ENCODE data around the gene FAM43B. TPM values are rescaled to one million over a fixed set of nuclear protein-coding genes. Genes with fewer than 3 reads are reported as not detected.

The FAM43B gene
- total RNA-seq, 1 donor from 2014 or later, result 0.81 TPM

- no peak overlapping the region for H3K4me3 ChIP-seq (ENCODE audit: low read depth, low read length)
- DNase-seq (ENCODE audit: low read depth), result no peak
- no peak for TF ChIP-seq CTCF (conservative IDR thresholded peaks at IDR 0.05; ENCODE audit: low read depth, low read length)
Measured at GRCh38 chr1:20578721-20579395, 26.5 kb downstream of the FAM43B start.

GRCh38 chr1:20584890-20585289, 32.5 kb downstream of the FAM43B start:
- DNase-seq (ENCODE audit: low read depth), result no peak
- no peak overlapping the region for H3K4me3 ChIP-seq (ENCODE audit: low read depth, low read length)
- TF ChIP-seq CTCF (conservative IDR thresholded peaks at IDR 0.05; ENCODE audit: low read depth, low read length), result no peak

GRCh38 chr1:20586953-20587660, 34.7 kb downstream of the FAM43B start:
- no peak for DNase-seq (ENCODE audit: low read depth)
- H3K4me3 ChIP-seq (ENCODE audit: low read depth, low read length), result no peak overlapping the region

GRCh38 chr1:20587661-20588053, 35.3 kb downstream of the FAM43B start:
- TF ChIP-seq CTCF (conservative IDR thresholded peaks at IDR 0.05; ENCODE audit: low read depth, low read length), result no peak
- no peak for DNase-seq (ENCODE audit: low read depth)
- H3K4me3 ChIP-seq (ENCODE audit: low read depth, low read length), result no peak overlapping the region

More at GRCh38 chr1:20586953-20587660, 34.7 kb downstream of the FAM43B start:
- no peak for TF ChIP-seq CTCF (conservative IDR thresholded peaks at IDR 0.05; ENCODE audit: low read depth, low read length)

- DNase-seq (ENCODE audit: low read depth), result no peak
- no peak for TF ChIP-seq CTCF (conservative IDR thresholded peaks at IDR 0.05; ENCODE audit: low read depth, low read length)
- H3K4me3 ChIP-seq (ENCODE audit: low read depth, low read length), result peak within 1 kb of the TSS; percentile 43
Measured at GRCh38 chr1:20588634-20589225, 36.4 kb downstream of the FAM43B start, which contains the start of gene CDA. Gene CDA (plus strand): TSS chr1:20589097. CDS start chr1:20589130, 33 bp downstream.

- DNase-seq (ENCODE audit: low read depth), result no peak
- peak overlapping the region; percentile 43 for H3K4me3 ChIP-seq (ENCODE audit: low read depth, low read length)
- no peak for TF ChIP-seq CTCF (conservative IDR thresholded peaks at IDR 0.05; ENCODE audit: low read depth, low read length)
Measured at GRCh38 chr1:20589331-20590278, 37.2 kb downstream of the FAM43B start.

Data from epithelial cell of proximal tubule (primary cell).